ENCODE measurements around the gene SOCS3. TPM values are rescaled to one million over a fixed set of nuclear protein-coding genes. Genes with fewer than 3 reads are reported as not detected.

The SOCS3 gene
- total RNA-seq, 1 donor from 2014 or later, result 49.9 TPM

GRCh38 chr17:78356101-78356713 lies 3.7 kb downstream of the SOCS3 start:
- intact Hi-C loops (cut with DNase I), result loop anchor here (5.0 kb wide), 1 partner anchor 99 kb away; no protein-coding TSS in a partner anchor
- DNase-seq (ENCODE audit: low spot score), result no peak

GRCh38 chr17:78355701-78356100 lies 4.2 kb downstream of the SOCS3 start:
- DNase-seq (ENCODE audit: low spot score), result no peak
- intact Hi-C loops (cut with DNase I), result loop anchor here (5.0 kb wide), 1 partner anchor 98 kb away; no protein-coding TSS in a partner anchor

- no peak for DNase-seq (ENCODE audit: low spot score)
- intact Hi-C loops (cut with DNase I), result loop anchor here (5.0 kb wide), 1 partner anchor 98 kb away; no protein-coding TSS in a partner anchor
Observed at GRCh38 chr17:78355045-78355641, 4.7 kb downstream of the SOCS3 start.

GRCh38 chr17:78353834-78354233 lies 6.0 kb downstream of the SOCS3 start:
- DNase-seq (ENCODE audit: low spot score), result no peak
- intact Hi-C loops (cut with DNase I), result no loop called here

GRCh38 chr17:78351449-78352006 lies 8.3 kb downstream of the SOCS3 start:
- DNase-seq (ENCODE audit: low spot score), result peak; percentile 94
- intact Hi-C loops (cut with DNase I), result no loop called here

GRCh38 chr17:78349891-78350642 lies 9.8 kb downstream of the SOCS3 start:
- intact Hi-C loops (cut with DNase I), result no loop called here
- no peak for DNase-seq (ENCODE audit: low spot score)

- intact Hi-C loops (cut with DNase I), result no loop called here
- no peak for DNase-seq (ENCODE audit: low spot score)
Observed at GRCh38 chr17:78348055-78348770, 11.7 kb downstream of the SOCS3 start.

- intact Hi-C loops (cut with DNase I), result no loop called here
- DNase-seq (ENCODE audit: low spot score), result no peak
Observed at GRCh38 chr17:78347453-78347852, 12.4 kb downstream of the SOCS3 start.

- DNase-seq (ENCODE audit: low spot score), result no peak
- intact Hi-C loops (cut with DNase I), result no loop called here
Observed at GRCh38 chr17:78346605-78347250, 13.1 kb downstream of the SOCS3 start.

- intact Hi-C loops (cut with DNase I), result no loop called here
Observed at GRCh38 chr17:78345791-78346494, 13.9 kb downstream of the SOCS3 start.

GRCh38 chr17:78345172-78345571 lies 14.7 kb downstream of the SOCS3 start:
- intact Hi-C loops (cut with DNase I), result no loop called here

More at GRCh38 chr17:78345791-78346494, 13.9 kb downstream of the SOCS3 start:
- no peak for DNase-seq (ENCODE audit: low spot score)

GRCh38 chr17:78344666-78345065 lies 15.2 kb downstream of the SOCS3 start:
- DNase-seq (ENCODE audit: low spot score), result no peak
- intact Hi-C loops (cut with DNase I), result loop anchor here (5.0 kb wide), 1 partner anchor 52 kb away; no protein-coding TSS in a partner anchor

More at GRCh38 chr17:78345172-78345571, 14.7 kb downstream of the SOCS3 start:
- DNase-seq (ENCODE audit: low spot score), result no peak

GRCh38 chr17:78343543-78344201 lies 16.2 kb downstream of the SOCS3 start:
- DNase-seq (ENCODE audit: low spot score), result peak; percentile 87
- intact Hi-C loops (cut with DNase I), result loop anchor here (2.0 to 5.0 kb wide), 2 partner anchors 15 to 51 kb away; no protein-coding TSS in a partner anchor

GRCh38 chr17:78343187-78343542 lies 16.7 kb downstream of the SOCS3 start:
- intact Hi-C loops (cut with DNase I), result loop anchor here (2.0 to 5.0 kb wide), 2 partner anchors 16 to 51 kb away; no protein-coding TSS in a partner anchor
- DNase-seq (ENCODE audit: low spot score), result peak; percentile 92

GRCh38 chr17:78342449-78343186 lies 17.3 kb downstream of the SOCS3 start:
- intact Hi-C loops (cut with DNase I), result loop anchor here (2.0 to 5.0 kb wide), 2 partner anchors 16 to 50 kb away; no protein-coding TSS in a partner anchor
- peak; percentile 85 for DNase-seq (ENCODE audit: low spot score)

- peak; percentile 92 for DNase-seq (ENCODE audit: low spot score)
- intact Hi-C loops (cut with DNase I), result loop anchor here (2.0 to 5.0 kb wide), 2 partner anchors 17 to 50 kb away; no protein-coding TSS in a partner anchor
Observed at GRCh38 chr17:78341559-78342448, 18.1 kb downstream of the SOCS3 start.
